Effector CD8-positive, alpha-beta T cell (primary cell): Measurements from ENCODE around the gene THSD4.
"Not testable (repeated sequence)": the region's sequence is repeated elsewhere in the genome, so short reads cannot be mapped to it uniquely, and the experiment has no call there.

Experiments
- DNase-seq: peaks from one replicate; lab custom pipeline; 2025; lab: John Stamatoyannopoulos, UW

Gene THSD4

GRCh38 chr15:71294251-71294910 lies 179.1 kb downstream of the THSD4 start:
- no peak for DNase-seq

- DNase-seq = no peak
Observed at GRCh38 chr15:71294911-71295602, 179.8 kb downstream of the THSD4 start.

DNA sequence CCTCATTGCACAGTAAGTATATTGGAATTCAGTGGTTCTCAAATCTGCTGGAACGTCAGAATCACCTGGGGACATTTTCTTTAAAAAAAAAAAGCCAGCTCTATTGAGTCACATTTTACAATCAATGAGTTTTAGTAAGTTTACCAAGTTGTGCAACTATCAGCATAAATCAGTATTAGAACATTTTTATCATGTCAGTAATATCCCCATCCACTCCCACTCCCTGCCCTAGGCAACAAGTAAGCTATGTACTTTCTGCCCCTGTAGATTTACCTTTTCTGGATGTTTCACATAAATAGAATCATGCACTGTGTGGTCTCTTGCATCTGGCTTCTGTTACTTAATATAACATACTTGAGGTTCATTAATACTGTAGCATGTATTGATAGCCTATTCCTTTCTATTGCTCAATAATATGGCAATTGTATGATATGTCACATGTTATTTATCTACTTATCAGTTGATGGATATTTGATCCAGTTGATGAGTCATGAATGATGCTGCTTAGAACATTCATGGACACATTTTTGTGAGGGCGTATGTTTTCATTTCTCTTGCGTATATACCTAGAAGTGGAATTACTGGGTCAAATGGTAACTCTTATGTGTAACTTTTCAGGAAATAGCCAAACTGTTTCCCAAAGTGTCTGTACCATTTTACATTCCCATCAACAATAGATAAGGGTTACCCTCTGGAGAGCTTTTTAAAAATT lies 180.5 kb downstream of the THSD4 start:
- no peak for DNase-seq

DNA sequence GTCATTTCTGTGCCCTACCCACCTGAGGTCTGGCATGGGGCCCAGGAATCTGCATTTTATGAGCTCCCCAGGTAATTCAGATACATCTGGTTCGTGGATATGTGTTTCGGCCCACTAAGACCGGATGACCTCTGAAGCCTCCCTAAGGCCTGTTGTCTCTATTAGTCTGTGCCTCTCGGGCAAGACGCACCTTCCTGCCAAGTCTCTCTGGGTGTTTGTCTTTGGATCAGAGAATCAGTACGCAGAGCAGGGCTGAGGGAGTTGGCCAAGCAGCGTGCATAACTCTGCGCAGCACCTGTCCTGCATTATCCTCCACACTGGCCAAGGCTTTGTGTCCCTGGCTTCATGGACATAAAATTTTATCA lies 181.0 kb downstream of the THSD4 start:
- no peak for DNase-seq

- DNase-seq = no peak
Observed at GRCh38 chr15:71301958-71302621, 186.8 kb downstream of the THSD4 start.

DNA sequence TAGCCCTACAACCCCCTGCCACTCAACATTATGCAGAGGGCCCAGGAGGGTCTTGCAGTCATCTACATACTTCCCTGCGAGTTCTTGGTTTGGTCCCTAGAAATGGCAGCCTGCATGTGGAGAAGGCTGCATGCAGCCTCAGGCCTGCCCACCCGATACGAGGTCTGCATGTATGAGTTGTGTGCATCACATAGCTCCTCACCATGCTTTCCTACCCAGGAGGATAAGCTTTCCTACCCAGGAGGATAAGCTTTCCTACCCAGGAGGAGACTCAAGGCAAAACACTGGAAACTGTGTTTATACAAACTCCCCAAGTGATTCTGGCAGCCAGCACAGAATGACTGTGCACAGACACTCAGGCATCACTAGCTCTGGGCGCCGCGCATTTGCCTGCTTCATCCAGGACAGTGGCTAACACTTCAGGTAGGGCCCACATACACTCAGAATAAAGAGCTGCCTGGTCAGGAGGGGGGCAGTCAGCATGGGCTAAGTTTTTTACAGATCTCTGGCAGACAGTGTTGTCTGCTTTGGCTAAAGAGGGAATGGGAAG lies 187.7 kb downstream of the THSD4 start:
- no peak for DNase-seq

DNA sequence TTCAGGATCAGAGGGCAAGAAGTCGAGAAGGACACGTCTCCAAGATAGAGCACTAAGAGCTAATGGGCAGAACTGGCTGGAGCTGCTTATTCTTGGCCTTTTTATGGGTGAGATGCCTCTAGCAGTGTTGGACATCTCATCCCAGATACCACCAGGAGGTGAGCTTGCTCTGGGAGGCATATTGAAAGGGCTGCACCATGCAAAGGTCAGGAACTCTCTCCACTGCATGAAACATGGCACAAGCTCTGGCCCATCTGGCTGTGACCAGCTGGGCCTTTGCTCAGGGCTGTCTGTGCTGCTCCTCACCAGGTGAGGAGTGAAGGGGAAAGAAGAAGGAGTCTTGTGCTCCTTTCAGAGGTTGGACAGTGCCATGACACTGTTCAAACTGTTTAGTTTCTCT lies 188.7 kb downstream of the THSD4 start:
- DNase-seq = no peak

DNA sequence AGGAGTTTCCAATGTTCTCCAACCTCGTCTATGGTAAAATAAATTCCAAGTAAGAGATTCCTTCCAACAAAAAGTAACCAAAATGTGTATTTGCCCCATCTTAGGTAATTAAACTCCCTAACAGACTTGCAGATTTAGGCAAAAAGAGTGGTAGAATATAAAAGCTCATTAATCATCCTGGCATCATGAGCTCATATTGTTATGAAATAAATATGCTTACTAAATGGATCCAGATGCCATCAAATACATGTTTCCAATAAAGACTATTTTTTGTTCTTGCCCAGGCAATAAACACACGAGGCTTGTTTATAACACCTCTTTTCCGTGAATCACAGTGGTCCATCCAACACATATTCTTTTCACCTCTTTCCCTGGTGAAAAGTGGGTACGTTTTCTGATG lies 189.4 kb downstream of the THSD4 start:
- DNase-seq = no peak

GRCh38 chr15:71306538-71306937 lies 191.3 kb downstream of the THSD4 start:
- DNase-seq = no peak

- DNase-seq = no peak
Observed at GRCh38 chr15:71312194-71312708, 197.0 kb downstream of the THSD4 start.

GRCh38 chr15:71312731-71313460 lies 197.6 kb downstream of the THSD4 start:
- no peak for DNase-seq

DNA sequence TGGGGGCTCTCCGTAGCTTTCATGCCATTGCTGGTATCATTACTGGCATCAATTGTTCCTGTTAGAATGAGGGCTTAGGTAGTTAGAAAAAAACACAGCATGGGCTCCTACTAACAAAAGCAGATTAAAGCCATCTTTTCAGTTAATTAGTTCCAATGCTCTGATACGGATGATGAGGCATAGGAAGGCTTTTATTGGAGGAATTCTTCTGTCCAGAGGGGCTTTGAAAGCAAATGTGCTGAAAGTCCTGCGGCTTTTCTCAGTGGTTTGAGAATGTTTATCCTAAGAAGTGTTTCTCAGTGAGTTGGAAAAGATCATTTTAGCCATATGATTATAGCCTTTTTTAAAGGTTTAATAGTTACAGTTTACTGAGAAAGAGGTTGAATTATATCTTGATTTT lies 198.5 kb downstream of the THSD4 start:
- no peak for DNase-seq

DNA sequence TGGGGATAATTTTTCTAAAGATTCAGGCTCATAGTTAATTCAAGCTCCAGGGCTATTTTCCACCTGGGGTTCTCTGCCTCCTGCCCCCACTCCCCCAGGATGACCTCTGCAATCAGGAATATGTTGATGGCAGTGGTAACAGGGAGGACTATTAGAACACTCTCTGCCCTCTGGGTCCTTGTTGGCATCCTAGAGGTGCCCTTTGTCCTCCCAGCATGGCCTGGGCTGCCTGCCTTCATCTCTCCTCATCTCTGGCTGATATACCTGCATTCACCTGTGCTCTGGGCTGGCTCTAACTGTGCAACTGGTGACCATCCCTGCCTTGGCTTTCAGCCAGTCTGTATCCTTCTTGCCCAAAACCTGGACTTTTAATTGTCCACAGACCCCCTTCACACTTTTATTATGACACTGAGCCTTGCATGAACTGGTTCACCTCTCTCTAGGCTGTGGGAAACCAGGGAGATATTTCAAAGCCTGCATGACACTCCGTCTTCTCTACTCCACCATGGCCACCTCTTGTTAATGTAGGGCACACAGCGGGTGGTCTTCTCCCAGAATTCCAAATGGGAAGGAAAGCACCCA lies 199.8 kb downstream of the THSD4 start:
- DNase-seq = no peak

- DNase-seq = no peak
Observed at GRCh38 chr15:71316911-71317310, 201.6 kb downstream of the THSD4 start.

DNA sequence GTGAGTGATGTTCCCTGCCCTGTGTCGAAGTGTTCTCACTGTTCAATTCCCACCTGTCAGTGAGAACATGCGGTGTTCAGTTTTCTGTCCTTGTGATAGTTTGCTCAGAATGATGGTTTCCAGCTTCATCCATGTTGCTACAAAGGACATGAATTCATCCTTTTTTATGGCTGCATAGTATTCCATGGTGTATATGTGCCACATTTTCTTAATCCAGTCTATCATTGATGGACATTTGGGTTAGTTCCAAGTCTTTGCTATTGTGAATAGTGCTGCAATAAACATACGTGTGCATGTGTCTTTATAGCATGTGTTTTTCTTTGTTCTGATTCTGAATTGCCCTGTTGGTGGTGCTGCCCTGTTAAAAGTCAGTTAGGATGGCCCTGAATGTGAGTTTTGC lies 204.2 kb downstream of the THSD4 start:
- not testable (repeated sequence) for DNase-seq

GRCh38 chr15:71319935-71320334 lies 204.7 kb downstream of the THSD4 start:
- no peak for DNase-seq

DNA sequence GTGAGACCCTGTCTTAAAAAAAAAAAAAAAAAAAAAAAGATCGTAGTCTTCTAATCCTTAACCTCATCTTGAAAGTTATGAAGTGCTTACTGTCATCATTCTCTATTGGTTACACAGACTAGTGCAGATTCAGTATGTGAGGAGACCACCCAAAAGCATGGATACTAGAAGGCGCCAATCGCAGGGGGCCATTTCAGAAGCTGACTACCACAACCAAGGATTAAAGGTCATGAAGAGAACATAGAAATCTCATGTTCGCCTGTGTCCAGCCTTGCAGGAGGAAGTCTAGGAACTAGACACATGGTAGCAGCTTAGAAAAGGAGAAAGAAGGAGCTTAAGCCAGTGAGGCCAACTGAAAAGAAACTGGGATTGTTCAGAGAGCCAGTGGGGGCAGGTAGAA lies 207.8 kb downstream of the THSD4 start:
- DNase-seq = no peak

DNA sequence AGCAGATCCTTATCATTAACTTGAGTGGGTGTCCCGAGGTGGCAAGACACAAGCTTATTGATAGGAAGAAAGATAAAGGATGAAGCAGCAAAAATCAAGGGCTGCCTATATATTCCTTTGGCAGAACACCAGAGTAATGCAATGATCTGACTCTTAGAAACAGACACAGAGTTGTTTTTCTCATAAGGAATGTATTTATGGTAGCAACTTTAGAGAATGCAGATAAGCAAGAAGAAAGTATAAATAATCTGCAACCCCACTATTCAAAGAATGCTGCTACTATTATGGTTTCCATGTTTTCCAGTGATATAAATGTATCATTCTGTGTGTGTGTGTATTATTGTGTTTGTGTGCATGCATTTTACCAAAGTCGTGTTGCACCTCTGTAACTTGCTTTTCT lies 208.3 kb downstream of the THSD4 start:
- DNase-seq = no peak

DNA sequence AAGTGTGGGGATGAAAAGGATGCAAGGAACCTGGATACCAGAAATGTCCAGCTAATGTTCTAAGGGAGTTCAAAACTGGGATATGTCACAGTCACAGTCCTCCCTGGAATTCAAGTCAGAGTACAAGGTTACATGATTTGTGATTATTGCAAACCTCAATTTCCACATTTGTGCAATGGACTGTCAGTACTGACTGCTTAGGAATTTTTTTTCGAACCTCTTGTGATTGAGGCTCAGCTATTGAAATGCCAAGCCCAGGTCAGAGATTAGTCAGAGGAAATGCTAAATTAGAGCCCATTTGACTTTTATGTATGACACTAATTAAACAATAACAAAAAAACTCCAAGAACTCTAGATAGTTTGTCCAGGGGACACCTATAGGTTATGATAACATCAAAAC lies 210.2 kb downstream of the THSD4 start:
- no peak for DNase-seq

GRCh38 chr15:71328453-71328852 lies 213.2 kb downstream of the THSD4 start:
- DNase-seq = no peak

- no peak for DNase-seq
Observed at GRCh38 chr15:71329041-71329440, 213.8 kb downstream of the THSD4 start.
